ENCODE measurements around the gene TRAPPC10.
"Not testable (repeated sequence)": the region's sequence is repeated elsewhere in the genome, so short reads cannot be mapped to it uniquely, and the experiment has no call there.

Gene TRAPPC10

GRCh38 chr21:44098964-44099363 is 86.9 kb downstream of the TRAPPC10 start:
- H3K4me1 ChIP-seq (ENCODE audit: control insufficient read depth in 1 of 2, insufficient read depth in 2 of 2, low read length in 2 of 2), result not testable (repeated sequence)

GRCh38 chr21:44107026-44107501 is 95.0 kb downstream of the TRAPPC10 start, which contains the start of gene PWP2:
TSS of gene PWP2 (plus strand) at chr21:44107399. CDS start at chr21:44107417, 18 bp downstream.
- not testable (repeated sequence) for H3K4me1 ChIP-seq (ENCODE audit: control insufficient read depth in 1 of 2, insufficient read depth in 2 of 2, low read length in 2 of 2); H3K9ac ChIP-seq (ENCODE audit: low read depth in 1 of 2, low read length in 2 of 2); H3K27ac ChIP-seq (ENCODE audit: low read depth, low read length); H3K9me3 ChIP-seq (ENCODE audit: control insufficient read depth in 1 of 2, low read length in 2 of 2); H3K36me3 ChIP-seq (ENCODE audit: control insufficient read depth in 1 of 2, insufficient read depth in 2 of 2, low read length in 2 of 2); H3K27me3 ChIP-seq (ENCODE audit: control insufficient read depth in 1 of 2, insufficient read depth in 2 of 2, low read length in 2 of 2); H3K4me3 ChIP-seq (ENCODE audit: low read depth in 1 of 2, low read length in 2 of 2)

More at GRCh38 chr21:44098964-44099363, 86.9 kb downstream of the TRAPPC10 start:
- H3K4me3 ChIP-seq (ENCODE audit: low read depth in 1 of 2, low read length in 2 of 2); H3K9me3 ChIP-seq (ENCODE audit: control insufficient read depth in 1 of 2, low read length in 2 of 2); H3K27ac ChIP-seq (ENCODE audit: low read depth, low read length); H3K9ac ChIP-seq (ENCODE audit: low read depth in 1 of 2, low read length in 2 of 2); H3K27me3 ChIP-seq (ENCODE audit: control insufficient read depth in 1 of 2, insufficient read depth in 2 of 2, low read length in 2 of 2); H3K36me3 ChIP-seq (ENCODE audit: control insufficient read depth in 1 of 2, insufficient read depth in 2 of 2, low read length in 2 of 2): not testable (repeated sequence)

GRCh38 chr21:44107589-44107988 is 95.5 kb downstream of the TRAPPC10 start:
- H3K9ac ChIP-seq (ENCODE audit: low read depth in 1 of 2, low read length in 2 of 2); H3K9me3 ChIP-seq (ENCODE audit: control insufficient read depth in 1 of 2, low read length in 2 of 2); H3K27me3 ChIP-seq (ENCODE audit: control insufficient read depth in 1 of 2, insufficient read depth in 2 of 2, low read length in 2 of 2); H3K4me3 ChIP-seq (ENCODE audit: low read depth in 1 of 2, low read length in 2 of 2); H3K4me1 ChIP-seq (ENCODE audit: control insufficient read depth in 1 of 2, insufficient read depth in 2 of 2, low read length in 2 of 2); H3K36me3 ChIP-seq (ENCODE audit: control insufficient read depth in 1 of 2, insufficient read depth in 2 of 2, low read length in 2 of 2); H3K27ac ChIP-seq (ENCODE audit: low read depth, low read length): not testable (repeated sequence)

GRCh38 chr21:44113702-44114371 is 101.7 kb downstream of the TRAPPC10 start:
- H3K27ac ChIP-seq (ENCODE audit: low read depth, low read length); H3K36me3 ChIP-seq (ENCODE audit: control insufficient read depth in 1 of 2, insufficient read depth in 2 of 2, low read length in 2 of 2); H3K27me3 ChIP-seq (ENCODE audit: control insufficient read depth in 1 of 2, insufficient read depth in 2 of 2, low read length in 2 of 2); H3K9me3 ChIP-seq (ENCODE audit: control insufficient read depth in 1 of 2, low read length in 2 of 2); H3K9ac ChIP-seq (ENCODE audit: low read depth in 1 of 2, low read length in 2 of 2); H3K4me3 ChIP-seq (ENCODE audit: low read depth in 1 of 2, low read length in 2 of 2); H3K4me1 ChIP-seq (ENCODE audit: control insufficient read depth in 1 of 2, insufficient read depth in 2 of 2, low read length in 2 of 2): not testable (repeated sequence)

GRCh38 chr21:44122131-44122530 is 110.0 kb downstream of the TRAPPC10 start:
- not testable (repeated sequence) for H3K4me1 ChIP-seq (ENCODE audit: control insufficient read depth in 1 of 2, insufficient read depth in 2 of 2, low read length in 2 of 2); H3K4me3 ChIP-seq (ENCODE audit: low read depth in 1 of 2, low read length in 2 of 2); H3K27ac ChIP-seq (ENCODE audit: low read depth, low read length); H3K36me3 ChIP-seq (ENCODE audit: control insufficient read depth in 1 of 2, insufficient read depth in 2 of 2, low read length in 2 of 2); H3K9me3 ChIP-seq (ENCODE audit: control insufficient read depth in 1 of 2, low read length in 2 of 2); H3K27me3 ChIP-seq (ENCODE audit: control insufficient read depth in 1 of 2, insufficient read depth in 2 of 2, low read length in 2 of 2); H3K9ac ChIP-seq (ENCODE audit: low read depth in 1 of 2, low read length in 2 of 2)

GRCh38 chr21:44127827-44128226 is 115.7 kb downstream of the TRAPPC10 start:
- not testable (repeated sequence) for H3K4me1 ChIP-seq (ENCODE audit: control insufficient read depth in 1 of 2, insufficient read depth in 2 of 2, low read length in 2 of 2); H3K27me3 ChIP-seq (ENCODE audit: control insufficient read depth in 1 of 2, insufficient read depth in 2 of 2, low read length in 2 of 2); H3K9ac ChIP-seq (ENCODE audit: low read depth in 1 of 2, low read length in 2 of 2); H3K9me3 ChIP-seq (ENCODE audit: control insufficient read depth in 1 of 2, low read length in 2 of 2); H3K27ac ChIP-seq (ENCODE audit: low read depth, low read length); H3K36me3 ChIP-seq (ENCODE audit: control insufficient read depth in 1 of 2, insufficient read depth in 2 of 2, low read length in 2 of 2); H3K4me3 ChIP-seq (ENCODE audit: low read depth in 1 of 2, low read length in 2 of 2)

GRCh38 chr21:44133715-44134057 is 121.6 kb downstream of the TRAPPC10 start:
- not testable (repeated sequence) for H3K4me3 ChIP-seq (ENCODE audit: low read depth in 1 of 2, low read length in 2 of 2); H3K36me3 ChIP-seq (ENCODE audit: control insufficient read depth in 1 of 2, insufficient read depth in 2 of 2, low read length in 2 of 2); H3K27me3 ChIP-seq (ENCODE audit: control insufficient read depth in 1 of 2, insufficient read depth in 2 of 2, low read length in 2 of 2); H3K27ac ChIP-seq (ENCODE audit: low read depth, low read length); H3K9me3 ChIP-seq (ENCODE audit: control insufficient read depth in 1 of 2, low read length in 2 of 2); H3K4me1 ChIP-seq (ENCODE audit: control insufficient read depth in 1 of 2, insufficient read depth in 2 of 2, low read length in 2 of 2); H3K9ac ChIP-seq (ENCODE audit: low read depth in 1 of 2, low read length in 2 of 2)

GRCh38 chr21:44134732-44135131 is 122.6 kb downstream of the TRAPPC10 start:
- H3K27me3 ChIP-seq (ENCODE audit: control insufficient read depth in 1 of 2, insufficient read depth in 2 of 2, low read length in 2 of 2); H3K9me3 ChIP-seq (ENCODE audit: control insufficient read depth in 1 of 2, low read length in 2 of 2); H3K4me1 ChIP-seq (ENCODE audit: control insufficient read depth in 1 of 2, insufficient read depth in 2 of 2, low read length in 2 of 2); H3K36me3 ChIP-seq (ENCODE audit: control insufficient read depth in 1 of 2, insufficient read depth in 2 of 2, low read length in 2 of 2); H3K27ac ChIP-seq (ENCODE audit: low read depth, low read length); H3K9ac ChIP-seq (ENCODE audit: low read depth in 1 of 2, low read length in 2 of 2); H3K4me3 ChIP-seq (ENCODE audit: low read depth in 1 of 2, low read length in 2 of 2): not testable (repeated sequence)

- not testable (repeated sequence) for H3K9ac ChIP-seq (ENCODE audit: low read depth in 1 of 2, low read length in 2 of 2); H3K4me3 ChIP-seq (ENCODE audit: low read depth in 1 of 2, low read length in 2 of 2); H3K9me3 ChIP-seq (ENCODE audit: control insufficient read depth in 1 of 2, low read length in 2 of 2); H3K27me3 ChIP-seq (ENCODE audit: control insufficient read depth in 1 of 2, insufficient read depth in 2 of 2, low read length in 2 of 2); H3K4me1 ChIP-seq (ENCODE audit: control insufficient read depth in 1 of 2, insufficient read depth in 2 of 2, low read length in 2 of 2); H3K27ac ChIP-seq (ENCODE audit: low read depth, low read length); H3K36me3 ChIP-seq (ENCODE audit: control insufficient read depth in 1 of 2, insufficient read depth in 2 of 2, low read length in 2 of 2)
Observed at GRCh38 chr21:44138039-44138438, 125.9 kb downstream of the TRAPPC10 start.

GRCh38 chr21:44139787-44140551 is 127.9 kb downstream of the TRAPPC10 start:
- H3K27ac ChIP-seq (ENCODE audit: low read depth, low read length); H3K9ac ChIP-seq (ENCODE audit: low read depth in 1 of 2, low read length in 2 of 2); H3K9me3 ChIP-seq (ENCODE audit: control insufficient read depth in 1 of 2, low read length in 2 of 2): not testable (repeated sequence)

More at GRCh38 chr21:44139787-44140551, 127.9 kb downstream of the TRAPPC10 start:
- not testable (repeated sequence) for H3K27me3 ChIP-seq (ENCODE audit: control insufficient read depth in 1 of 2, insufficient read depth in 2 of 2, low read length in 2 of 2); H3K4me3 ChIP-seq (ENCODE audit: low read depth in 1 of 2, low read length in 2 of 2); H3K36me3 ChIP-seq (ENCODE audit: control insufficient read depth in 1 of 2, insufficient read depth in 2 of 2, low read length in 2 of 2); H3K4me1 ChIP-seq (ENCODE audit: control insufficient read depth in 1 of 2, insufficient read depth in 2 of 2, low read length in 2 of 2)
